ENCODE data around the gene DNAJC8.
A peak's percentile ranks its signal among the peaks of the same experiment; 100 is the strongest.

DNAJC8 gene

GRCh38 chr1:28199328-28200233 is 33.2 kb downstream of the DNAJC8 start:
- no peak for DNase-seq

GRCh38 chr1:28197682-28198415 is 35.0 kb downstream of the DNAJC8 start:
- peak; percentile 30 for DNase-seq

GRCh38 chr1:28196330-28196729 is 36.5 kb downstream of the DNAJC8 start:
- no peak for DNase-seq

GRCh38 chr1:28195780-28196179 is 37.0 kb downstream of the DNAJC8 start:
- DNase-seq: no peak

GRCh38 chr1:28194326-28195035 is 38.3 kb downstream of the DNAJC8 start:
- DNase-seq: no peak

- no peak for DNase-seq
Observed at GRCh38 chr1:28193701-28194161, 39.1 kb downstream of the DNAJC8 start.

- no peak for DNase-seq
Observed at GRCh38 chr1:28190996-28191645, 41.7 kb downstream of the DNAJC8 start.

GRCh38 chr1:28190337-28190979 is 42.4 kb downstream of the DNAJC8 start:
- DNase-seq: no peak

GRCh38 chr1:28185071-28185470 is 47.8 kb downstream of the DNAJC8 start:
- no peak for DNase-seq

GRCh38 chr1:28180306-28181305 is 52.2 kb downstream of the DNAJC8 start:
- no peak for DNase-seq

- no peak for DNase-seq
Observed at GRCh38 chr1:28178690-28179485, 53.9 kb downstream of the DNAJC8 start.

- no peak for DNase-seq
Observed at GRCh38 chr1:28176492-28177470, 56.0 kb downstream of the DNAJC8 start, which contains the start of gene PTAFR. PTAFR (minus strand) TSS chr1:28176690; CDS start chr1:28151021, 25,669 bp downstream.

- no peak for DNase-seq
Observed at GRCh38 chr1:28175955-28176485, 56.8 kb downstream of the DNAJC8 start.

- no peak for DNase-seq
Observed at GRCh38 chr1:28173980-28174297, 58.9 kb downstream of the DNAJC8 start.

GRCh38 chr1:28173151-28173979 is 59.5 kb downstream of the DNAJC8 start:
- no peak for DNase-seq

- no peak for DNase-seq
Observed at GRCh38 chr1:28172713-28173150, 60.1 kb downstream of the DNAJC8 start.

- DNase-seq: no peak
Observed at GRCh38 chr1:28171246-28171645, 61.6 kb downstream of the DNAJC8 start.

All from NCI-H1105 (cell line).